IMR-90 (cell line): ENCODE measurements around the gene TRIML2. TPM values are rescaled to one million over a fixed set of nuclear protein-coding genes. Genes with fewer than 3 reads are reported as not detected.

Source experiments
- ATAC-seq: fragments of 200-7000 bp; cut with Tn5 transposase; 2 replicates; pipeline ENCODE4 v1.9.1; 2020; ENCODE audit warnings: low read depth, mild to moderate bottlenecking, moderate library complexity
- BruUV-seq: library from RNA; stranded (reverse); fragments of 400-500 nt; replicated peaks from 2 replicates; lab custom pipeline; 2021; lab: Mats Ljungman, UMichigan
- CTCF ChIA-PET: fragments of 300-600 bp; formaldehyde crosslinking; extraction: SDS; loops from one replicate; lab custom pipeline; 2021; ENCODE audit warnings: antibody characterized with exemption; lab: Yijun Ruan, JAX
- POLR2A ChIA-PET: fragments of 300-600 bp; sonication (Branson Sonifier 250); formaldehyde crosslinking; loops from one replicate; lab custom pipeline; 2022; ENCODE audit warnings: antibody characterized with exemption; ENCODE audit not compliant: unreplicated experiment; lab: Charles Lee
- DNase-seq: peaks from one replicate; pipeline ENCODE4 v3.0.0; 2013
- H2AFZ ChIP-seq: replicated peaks from 2 replicates; pipeline ENCODE3; 2013; ENCODE audit warnings: low read length, mild to moderate bottlenecking; ENCODE audit not compliant: poor library complexity
- H2AK5ac ChIP-seq: 2 replicates; pipeline ENCODE4 v1.6.1; 2013; ENCODE audit warnings: low read depth, low read length, inconsistent platforms
- H2AK9ac ChIP-seq: replicated peaks from 2 replicates; pipeline ENCODE3; 2013; ENCODE audit warnings: mild to moderate bottlenecking, low read depth, low read length, moderate library complexity; ENCODE audit not compliant: poor library complexity
- H2BK120ac ChIP-seq: 2 replicates; pipeline ENCODE4 v1.6.1; 2013; ENCODE audit warnings: low read depth, low read length, inconsistent platforms
- H2BK15ac ChIP-seq: 3 replicates; pipeline ENCODE4 v1.6.1; 2013; ENCODE audit warnings: low read depth, low read length, inconsistent platforms
- H2BK20ac ChIP-seq: 2 replicates; pipeline ENCODE4 v1.6.1; 2013; ENCODE audit warnings: low read depth, mild to moderate bottlenecking, inconsistent platforms, low read length, moderate library complexity
- H2BK5ac ChIP-seq: 2 replicates; pipeline ENCODE4 v1.6.1; 2013; ENCODE audit warnings: mild to moderate bottlenecking, low read depth, low read length, inconsistent platforms; ENCODE audit not compliant: poor library complexity, severe bottlenecking
- H3K14ac ChIP-seq: replicated peaks from 2 replicates; pipeline ENCODE4 v1.6.1; 2013; ENCODE audit warnings: low read depth, low read length, inconsistent platforms
- H3K18ac ChIP-seq: 2 replicates; pipeline ENCODE4 v1.6.1; 2013; ENCODE audit warnings: low read depth, low read length, control low read depth
- H3K23ac ChIP-seq: 2 replicates; pipeline ENCODE4 v1.6.1; 2013; ENCODE audit warnings: low read depth, low read length, inconsistent platforms
- H3K27ac ChIP-seq: 2 replicates; pipeline ENCODE4 v1.5.1; 2013; ENCODE audit warnings: mild to moderate bottlenecking, control low read depth, low read length; ENCODE audit not compliant: insufficient read depth
- H3K27me3 ChIP-seq: 2 replicates; pipeline ENCODE4 v1.6.1; 2013; ENCODE audit warnings: low read length; ENCODE audit not compliant: control insufficient read depth, insufficient read depth
- H3K36me3 ChIP-seq: 2 replicates; pipeline ENCODE4 v1.6.1; 2013; ENCODE audit warnings: low read length, mixed read lengths; ENCODE audit not compliant: control insufficient read depth, insufficient read depth
- H3K4ac ChIP-seq: 2 replicates; pipeline ENCODE4 v1.6.1; 2013; ENCODE audit warnings: low read depth, low read length, inconsistent platforms
- H3K4me1 ChIP-seq: 2 replicates; pipeline ENCODE4 v1.6.1; 2013; ENCODE audit warnings: low read length, mixed read lengths; ENCODE audit not compliant: control insufficient read depth, insufficient read depth
- H3K4me2 ChIP-seq: 2 replicates; pipeline ENCODE4 v1.6.1; 2013; ENCODE audit warnings: low read depth, mild to moderate bottlenecking, control low read depth, low read length, moderate library complexity
- H3K4me3 ChIP-seq: 2 replicates; pipeline ENCODE4 v1.5.1; 2013; ENCODE audit warnings: low read depth, mild to moderate bottlenecking, control low read depth, low read length, moderate library complexity; ENCODE audit not compliant: insufficient read depth
- H3K56ac ChIP-seq: 2 replicates; pipeline ENCODE4 v1.6.1; 2013; ENCODE audit warnings: low read length, inconsistent platforms; ENCODE audit not compliant: insufficient read depth; ENCODE audit errors: extremely low read depth
- H3K79me1 ChIP-seq, 2 experiments: 2 replicates each; pipeline ENCODE4 v1.6.1; 2013; ENCODE audit warnings: low read length in 2 of 2, inconsistent platforms in 1 of 2, low read depth in 1 of 2
- H3K9ac ChIP-seq: 2 replicates; pipeline ENCODE4 v1.6.1; 2013; ENCODE audit warnings: low read depth, low read length, control low read depth
- H3K9me1 ChIP-seq: 2 replicates; pipeline ENCODE4 v1.6.1; 2013; ENCODE audit warnings: low read length, inconsistent platforms; ENCODE audit not compliant: insufficient read depth
- H3K9me3 ChIP-seq: 2 replicates; pipeline ENCODE4 v1.6.1; 2013; ENCODE audit warnings: low read length; ENCODE audit not compliant: control insufficient read depth, insufficient read depth
- H4K20me1 ChIP-seq: 2 replicates; pipeline ENCODE4 v1.6.1; 2013; ENCODE audit warnings: low read length, inconsistent platforms; ENCODE audit not compliant: insufficient read depth
- H4K5ac ChIP-seq: 2 replicates; pipeline ENCODE4 v1.6.1; 2013; ENCODE audit warnings: mild to moderate bottlenecking, low read depth, low read length, control low read depth
- H4K8ac ChIP-seq, 2 experiments: 2 replicates each; pipeline ENCODE4 v1.6.1; 2013; ENCODE audit warnings: low read depth in 2 of 2, low read length in 2 of 2, control low read depth in 1 of 2, inconsistent platforms in 1 of 2
- H4K91ac ChIP-seq: 2 replicates; pipeline ENCODE4 v1.6.1; 2013; ENCODE audit warnings: low read depth, low read length, inconsistent platforms; ENCODE audit not compliant: insufficient read depth
- BHLHE40 ChIP-seq: fragments of 150-350 bp; IDR thresholded peaks from 2 replicates; pipeline ENCODE4 v1.6.1; 2016; ENCODE audit warnings: mild to moderate bottlenecking, low read depth, low read length
- CEBPB ChIP-seq: IDR thresholded peaks from 2 replicates; pipeline ENCODE4 v1.6.1; 2012; ENCODE audit warnings: low read depth, low read length, improper control_type of control experiment
- CHD1 ChIP-seq: IDR thresholded peaks from 2 replicates; pipeline ENCODE4 v1.6.1; 2012; ENCODE audit warnings: low read depth, low read length, improper control_type of control experiment
- ELK1 ChIP-seq: fragments of 150-350 bp; IDR thresholded peaks from 2 replicates; pipeline ENCODE4 v1.6.1; 2016; ENCODE audit warnings: low read depth, mild to moderate bottlenecking, low read length, moderate library complexity, borderline replicate concordance
- FOS ChIP-seq: fragments of 150-350 bp; IDR thresholded peaks from 2 replicates; pipeline ENCODE4 v1.6.1; 2016; ENCODE audit warnings: low read depth, low read length
- MAFK ChIP-seq: IDR thresholded peaks from 2 replicates; pipeline ENCODE4 v1.6.1; 2012; ENCODE audit warnings: low read depth, low read length, improper control_type of control experiment
- MAZ ChIP-seq: IDR thresholded peaks from 2 replicates; pipeline ENCODE4 v1.6.1; 2012; ENCODE audit warnings: low read depth, mild to moderate bottlenecking, low read length, improper control_type of control experiment, moderate library complexity, borderline replicate concordance
- MXI1 ChIP-seq: IDR thresholded peaks from 2 replicates; pipeline ENCODE4 v1.6.1; 2012; ENCODE audit warnings: low read depth, mild to moderate bottlenecking, low read length, moderate library complexity, borderline replicate concordance
- NFE2L2 ChIP-seq: fragments of 150-350 bp; IDR thresholded peaks from 2 replicates; pipeline ENCODE4 v1.6.1; 2016; ENCODE audit warnings: low read depth, mild to moderate bottlenecking, low read length
- POLR2A ChIP-seq: IDR thresholded peaks from 2 replicates; pipeline ENCODE4 v1.6.1; 2012; ENCODE audit warnings: mild to moderate bottlenecking, low read depth, low read length
- RAD21 ChIP-seq: IDR thresholded peaks from 2 replicates; pipeline ENCODE4 v1.6.1; 2012; ENCODE audit warnings: low read length, improper control_type of control experiment
- RCOR1 ChIP-seq: IDR thresholded peaks from 2 replicates; pipeline ENCODE4 v1.6.1; 2012; ENCODE audit warnings: mild to moderate bottlenecking, low read length, improper control_type of control experiment; ENCODE audit not compliant: insufficient replicate concordance
- RFX5 ChIP-seq: IDR thresholded peaks from 2 replicates; pipeline ENCODE4 v1.8.0; 2012; ENCODE audit warnings: low read depth, mild to moderate bottlenecking, low read length, moderate library complexity
- SMC3 ChIP-seq: fragments of 150-350 bp; IDR thresholded peaks from 2 replicates; pipeline ENCODE4 v1.6.1; 2016; ENCODE audit warnings: low read depth, mild to moderate bottlenecking, antibody characterized with exemption, low read length, moderate library complexity
- WGBS, 2 experiments: methylation state at CpG; one replicate each; pipeline versions ENCODE4 v1.1.5 to v1.1.7; 2013; ENCODE audit warnings: missing lambda C conversion rate in 2 of 2; ENCODE audit not compliant: insufficient read length in 1 of 2; ENCODE audit errors: extremely low coverage in 2 of 2; 5-methylcytosine and 5-hydroxymethylcytosine counted together
- dilution Hi-C: fragments of 300-500 bp; cut with HindIII; formaldehyde crosslinking; loops from one replicate; pipeline ENCODE4 v1.14.3; 2018; ENCODE audit warnings: low sequenced_read_pairs; ENCODE audit not compliant: unreplicated experiment
- in situ Hi-C: fragments of 300-500 bp; cut with MboI; formaldehyde crosslinking; loops from 3 replicates; pipeline ENCODE4 v1.14.3; 2019; ENCODE audit warnings: low sequenced_read_pairs, inconsistent platforms, mixed read lengths
- intact Hi-C: fragments of 100-400 bp; cut with micrococcal nuclease; formaldehyde crosslinking; loops from 2 replicates; pipeline ENCODE4 v1.10.0; 2022
- polyA plus RNA-seq, 3 experiments: library from polyadenylated mRNA; depleted of rRNA; stranded (reverse); fragments of >200 nt; gene quantifications; 2 replicates each; pipeline ENCODE4 v1.2.3, GENCODE V29; 2012; ENCODE audit warnings: low replicate concordance in 1 of 3
- total RNA-seq: library from RNA; depleted of rRNA; stranded (reverse); fragments of >200 nt; gene quantifications from 2 replicates; pipeline ENCODE4 v1.2.3, GENCODE V29; 2012
- TF ChIP-seq, protein P1 (sequence below): fragments of 150-350 bp; IDR thresholded peaks from 2 replicates; pipeline ENCODE4 v1.6.1; 2017; ENCODE audit warnings: mild to moderate bottlenecking, antibody characterized with exemption, low read length, low read depth
- TF ChIP-seq, protein P2 (sequence below): conservative IDR thresholded peaks from 2 replicates; pipeline ENCODE4 v1.5.1; 2012; ENCODE audit warnings: mild to moderate bottlenecking, low read depth, low read length, improper control_type of control experiment

Gene TRIML2
- total and polyA plus RNA-seq, 2 of the 4 experiments (the other 2 are of a cell fraction) = 0.18 to 0.21 TPM

DNA sequence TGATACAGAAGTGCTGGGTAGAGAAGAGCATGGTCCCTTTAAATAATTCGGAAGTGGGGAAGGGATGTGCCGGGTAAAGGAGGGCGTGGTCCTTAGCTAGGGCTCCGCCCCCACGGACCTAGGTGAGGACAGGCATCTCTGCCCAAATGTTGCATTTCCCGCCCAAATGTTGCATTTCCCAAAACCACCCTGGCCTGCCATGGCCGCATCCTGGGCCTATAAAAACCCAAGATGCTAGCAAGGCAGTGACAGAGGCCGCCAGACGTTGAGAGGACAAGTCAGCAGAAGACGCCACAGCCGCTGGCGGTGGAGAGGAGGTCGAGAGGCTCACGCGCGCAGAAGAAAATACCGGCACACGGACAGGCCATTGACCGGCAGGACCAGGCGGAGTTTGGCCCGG, 67.7 kb downstream of the TRIML2 start:
- no peak overlapping the region for H4K8ac ChIP-seq
- no peaks in the 10 kb centered on the region for H3K79me1 ChIP-seq
- no peak overlapping the region for H3K14ac ChIP-seq
- no peaks in the 10 kb centered on the region for H3K9me1 ChIP-seq
- H3K9ac ChIP-seq = no peak overlapping the region
- H2BK15ac ChIP-seq = no peak overlapping the region
- no peaks in the 10 kb centered on the region for H3K27me3 ChIP-seq
- no peak overlapping the region for H2BK120ac ChIP-seq
- DNase-seq = no peak
- no peak overlapping the region for H3K27ac ChIP-seq
- no peak overlapping the region for H3K18ac ChIP-seq
- H3K4me3 ChIP-seq = no peak overlapping the region
- no peak for ATAC-seq
- in situ Hi-C loops = no loop called here
- no peaks in the 10 kb centered on the region for H3K36me3 ChIP-seq
- H4K20me1 ChIP-seq = no peaks in the 10 kb centered on the region
- H2AFZ ChIP-seq = peak overlapping the region; percentile 21
- no peak overlapping the region for H4K5ac ChIP-seq
- ChIA-PET CTCF (no interaction called here), POLR2A (no interaction called here)
- H3K4me2 ChIP-seq = no peak overlapping the region
- no peak overlapping the region for H2BK20ac ChIP-seq
- dilution Hi-C loops = no loop called here
- H4K91ac ChIP-seq = no peak overlapping the region
- H3K9me3 ChIP-seq = peaks cover 2% of the 10 kb centered on the region; the same call in 1 of the 2 replicates
- H2AK9ac ChIP-seq = no peak overlapping the region
- no peak overlapping the region for H3K4ac ChIP-seq
- WGBS, 2 experiments = 86% methylated on average over 15 of the region's 21 CpGs; no CpG with 5 or more reads in 1 of the 2 experiments
- no peak overlapping the region for H2AK5ac ChIP-seq
- no peaks in the 10 kb centered on the region for H3K4me1 ChIP-seq
- TF ChIP-seq CEBPB = no peak
- TF ChIP-seq MAFK = no peak
- no peak for TF ChIP-seq RCOR1
- no peak for TF ChIP-seq ELK1
- TF ChIP-seq, protein P1, sequence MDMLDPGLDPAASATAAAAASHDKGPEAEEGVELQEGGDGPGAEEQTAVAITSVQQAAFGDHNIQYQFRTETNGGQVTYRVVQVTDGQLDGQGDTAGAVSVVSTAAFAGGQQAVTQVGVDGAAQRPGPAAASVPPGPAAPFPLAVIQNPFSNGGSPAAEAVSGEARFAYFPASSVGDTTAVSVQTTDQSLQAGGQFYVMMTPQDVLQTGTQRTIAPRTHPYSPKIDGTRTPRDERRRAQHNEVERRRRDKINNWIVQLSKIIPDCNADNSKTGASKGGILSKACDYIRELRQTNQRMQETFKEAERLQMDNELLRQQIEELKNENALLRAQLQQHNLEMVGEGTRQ = no peak
- TF ChIP-seq, protein P2, sequence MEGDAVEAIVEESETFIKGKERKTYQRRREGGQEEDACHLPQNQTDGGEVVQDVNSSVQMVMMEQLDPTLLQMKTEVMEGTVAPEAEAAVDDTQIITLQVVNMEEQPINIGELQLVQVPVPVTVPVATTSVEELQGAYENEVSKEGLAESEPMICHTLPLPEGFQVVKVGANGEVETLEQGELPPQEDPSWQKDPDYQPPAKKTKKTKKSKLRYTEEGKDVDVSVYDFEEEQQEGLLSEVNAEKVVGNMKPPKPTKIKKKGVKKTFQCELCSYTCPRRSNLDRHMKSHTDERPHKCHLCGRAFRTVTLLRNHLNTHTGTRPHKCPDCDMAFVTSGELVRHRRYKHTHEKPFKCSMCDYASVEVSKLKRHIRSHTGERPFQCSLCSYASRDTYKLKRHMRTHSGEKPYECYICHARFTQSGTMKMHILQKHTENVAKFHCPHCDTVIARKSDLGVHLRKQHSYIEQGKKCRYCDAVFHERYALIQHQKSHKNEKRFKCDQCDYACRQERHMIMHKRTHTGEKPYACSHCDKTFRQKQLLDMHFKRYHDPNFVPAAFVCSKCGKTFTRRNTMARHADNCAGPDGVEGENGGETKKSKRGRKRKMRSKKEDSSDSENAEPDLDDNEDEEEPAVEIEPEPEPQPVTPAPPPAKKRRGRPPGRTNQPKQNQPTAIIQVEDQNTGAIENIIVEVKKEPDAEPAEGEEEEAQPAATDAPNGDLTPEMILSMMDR = no peak
- no peak for TF ChIP-seq CHD1
- no peak for TF ChIP-seq BHLHE40
- no peak for TF ChIP-seq SMC3
- TF ChIP-seq RAD21 = no peak
- TF ChIP-seq RFX5 = no peak
- TF ChIP-seq MXI1 = no peak
- TF ChIP-seq NFE2L2 = no peak
- TF ChIP-seq POLR2A = no peak
- TF ChIP-seq FOS = no peak
- no peak for TF ChIP-seq MAZ
- H3K56ac ChIP-seq = no peak overlapping the region
- H3K23ac ChIP-seq = no peak overlapping the region
- intact Hi-C loops = no loop called here
- no peak overlapping the region for H2BK5ac ChIP-seq
- no TSS peak for BruUV-seq
